GM18519 (cell line): Measurements from ENCODE around the gene GGA2.

Experiments used
- ATAC-seq: cut with Tn5 transposase; IDR thresholded peaks from one replicate; pipeline ENCODE4 v1.9.1; 2021; ENCODE audit warnings: mild to moderate bottlenecking, moderate library complexity; ENCODE audit not compliant: unreplicated experiment, low FRiP score

GGA2 gene

DNA sequence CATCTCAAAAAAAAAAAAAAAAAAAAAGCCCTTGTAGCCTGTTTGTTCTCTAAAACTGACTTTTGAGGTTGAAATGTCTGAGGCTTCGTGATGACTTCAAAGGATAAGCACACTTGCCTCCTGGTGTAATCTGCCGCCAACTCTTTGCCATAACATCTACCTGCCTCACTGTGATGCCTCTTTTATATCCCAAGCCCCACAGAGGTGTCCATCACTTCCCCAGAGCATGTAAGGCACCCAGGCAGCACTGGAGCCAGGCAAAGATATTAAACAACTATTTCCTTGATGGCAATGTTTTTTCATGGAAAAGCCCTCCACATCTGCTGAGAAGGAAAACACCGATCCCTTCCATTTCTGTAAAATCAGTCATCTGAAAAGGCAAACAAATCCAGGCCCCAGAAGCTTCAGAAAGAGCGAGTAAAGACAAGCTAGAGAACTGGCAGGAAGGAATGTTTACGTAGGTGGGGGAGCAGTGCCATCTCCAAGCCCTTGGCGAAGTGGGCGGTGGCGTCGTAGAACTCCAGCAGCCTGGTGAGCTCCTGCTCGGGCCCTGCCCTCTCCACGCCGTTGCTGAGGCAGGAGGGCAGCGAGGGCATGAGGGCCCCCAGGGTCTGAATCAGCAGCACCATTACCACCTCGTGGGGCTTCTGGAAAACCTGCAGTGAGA, 85.9 kb downstream of the GGA2 start:
- ATAC-seq = no peak

DNA sequence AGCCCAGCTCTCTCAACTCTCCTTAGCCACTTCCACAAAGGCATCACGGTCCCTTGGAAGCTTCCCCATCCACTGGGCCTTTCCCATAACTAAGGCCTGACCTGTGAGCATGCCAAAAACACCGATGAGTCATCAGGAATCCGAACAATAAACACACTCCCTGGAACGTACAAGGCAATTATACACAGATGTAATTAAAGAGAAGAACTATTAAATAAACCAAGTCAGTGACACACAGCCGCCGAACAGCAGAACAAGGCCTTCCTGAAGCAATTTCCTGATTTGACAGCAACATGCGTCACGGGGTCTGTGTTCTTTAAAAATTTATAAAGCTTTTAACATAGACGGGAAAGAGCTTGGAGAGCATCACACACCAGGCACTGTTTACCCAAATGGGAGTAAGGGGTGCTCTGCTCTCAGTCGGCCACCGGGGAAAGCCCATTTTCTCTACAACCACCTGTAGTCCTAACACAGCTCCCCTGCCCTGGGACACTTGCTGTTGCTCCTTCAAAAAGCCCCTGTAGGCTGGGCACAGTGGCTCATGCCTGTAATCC, 86.7 kb downstream of the GGA2 start:
- ATAC-seq = no peak

DNA sequence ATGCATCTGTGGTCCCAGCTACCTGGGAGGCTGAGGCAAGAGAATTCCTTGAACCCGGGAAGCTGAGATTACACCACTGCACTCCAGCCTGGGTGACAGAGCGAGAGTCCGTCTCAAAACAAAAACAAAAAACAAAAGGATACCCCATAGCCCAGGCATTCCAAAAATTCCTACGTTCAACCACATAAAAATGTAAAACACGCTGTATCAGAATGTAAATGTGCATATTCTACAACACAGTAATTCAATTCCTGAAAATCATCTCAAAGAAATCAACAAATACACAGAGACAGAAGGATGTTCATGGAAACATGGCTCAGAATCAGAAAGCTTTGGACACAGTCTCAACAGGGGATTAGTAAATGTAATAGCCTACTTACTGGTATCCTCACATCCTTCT, 90.3 kb downstream of the GGA2 start:
- ATAC-seq = no peak

DNA sequence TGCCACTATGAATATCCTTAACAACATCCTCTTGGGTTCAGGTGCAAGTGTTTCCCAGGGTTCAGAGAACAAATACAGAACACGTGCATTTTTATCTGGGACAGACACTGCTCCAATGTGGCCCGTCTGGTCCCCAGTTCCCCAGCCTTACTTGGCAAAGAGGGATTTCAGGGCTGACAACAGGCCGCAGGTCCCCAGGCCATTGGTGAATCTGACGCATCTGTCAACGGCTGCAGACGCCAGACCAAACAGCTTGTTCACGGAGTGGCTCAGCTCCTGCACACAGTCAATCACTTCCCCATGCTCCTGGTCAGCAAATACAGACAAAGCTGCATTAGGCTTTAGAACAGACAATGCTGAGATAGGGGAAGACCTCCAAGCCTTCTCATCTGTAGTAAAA, 93.5 kb downstream of the GGA2 start:
- no peak for ATAC-seq

DNA sequence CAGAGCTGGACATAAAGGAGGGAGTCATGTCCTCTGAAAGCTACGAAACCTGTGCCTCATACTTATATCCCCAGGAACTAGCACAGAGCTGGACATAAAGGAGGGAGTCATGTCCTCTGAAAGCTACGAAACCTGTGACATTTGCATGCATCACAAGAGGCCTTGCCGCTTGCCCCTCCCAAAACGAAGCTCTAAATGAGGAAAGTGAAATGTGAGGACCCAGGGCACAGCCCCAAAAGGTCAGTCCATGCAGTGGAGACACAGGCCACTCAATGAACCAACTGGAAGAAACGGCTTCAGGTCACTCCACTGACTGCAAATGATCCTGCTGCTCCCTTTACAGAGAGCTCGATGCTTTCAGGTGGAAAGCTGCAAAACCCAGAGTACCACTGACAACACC, 95.6 kb downstream of the GGA2 start:
- no peak for ATAC-seq
